Spleen (tissue), 13 donors: ENCODE data around the gene GRM1. TPM values are rescaled to one million over a fixed set of nuclear protein-coding genes. Genes with fewer than 3 reads are reported as not detected.

ENCODE experiments used
- DNase-seq: peaks from one replicate; pipeline ENCODE4 v3.0.0-alpha.2; 2020
- H3K27ac ChIP-seq, 8 donors: fragments of 200-600 bp; sonication (generic) in 7 of 8; 1 replicate in 4 of 8; 2 replicates in 4 of 8; pipeline versions ENCODE4 v1.5.0 to v1.8.0; 2016 to 2021; ENCODE audit warnings: inconsistent platforms in 4 of 8, mild to moderate bottlenecking in 4 of 8, moderate library complexity in 1 of 8
- H3K27me3 ChIP-seq, 7 donors: fragments of 200-600 bp; sonication (generic) in 6 of 7; replicated peaks in 1 of 7; 1 replicate in 4 of 7; 2 replicates in 3 of 7; pipeline versions ENCODE4 v1.5.0 to v1.8.0; 2016 to 2021; ENCODE audit warnings: inconsistent platforms in 3 of 7, mild to moderate bottlenecking in 1 of 7
- H3K36me3 ChIP-seq, 6 donors: fragments of 200-600 bp; sonication (generic) in 5 of 6; 1 replicate in 4 of 6; 2 replicates in 2 of 6; pipeline versions ENCODE4 v1.5.0 to v1.8.0; 2016 to 2021; ENCODE audit warnings: inconsistent platforms in 2 of 6
- H3K4me1 ChIP-seq, 6 donors: fragments of 200-600 bp; sonication (generic) in 5 of 6; 1 replicate in 3 of 6; 2 replicates in 3 of 6; pipeline versions ENCODE4 v1.5.0 to v1.8.0; 2016 to 2021; ENCODE audit warnings: inconsistent platforms in 3 of 6
- H3K4me3 ChIP-seq, 8 donors: fragments of 200-600 bp; sonication (generic) in 7 of 8; 1 replicate in 4 of 8; 2 replicates in 4 of 8; pipeline versions ENCODE4 v1.5.0 to v1.8.0; 2016 to 2021; ENCODE audit warnings: inconsistent platforms in 4 of 8, mild to moderate bottlenecking in 4 of 8, moderate library complexity in 2 of 8
- H3K9me3 ChIP-seq, 8 donors: fragments of 200-600 bp; sonication (generic) in 7 of 8; 1 replicate in 4 of 8; 2 replicates in 4 of 8; pipeline versions ENCODE4 v1.5.0 to v1.8.0; 2016 to 2021; ENCODE audit warnings: inconsistent platforms in 4 of 8
- POLR2A ChIP-seq, 3 donors: fragments of 450-650 bp; IDR thresholded peaks; one replicate each; pipeline ENCODE4 v1.5.1; 2017; ENCODE audit warnings: antibody characterized with exemption in 3 of 3, mild to moderate bottlenecking in 1 of 3
- POLR2AphosphoS5 ChIP-seq, 3 donors: sonication (generic); formaldehyde crosslinking; IDR thresholded peaks; one replicate each; pipeline ENCODE4 v1.5.1; 2017; ENCODE audit warnings: antibody characterized with exemption in 3 of 3
- WGBS, 5 donors: extraction: QIAGEN DNeasy Blood & Tissue Kit in 3 of 5; methylation state at CpG; one replicate each; pipeline versions ENCODE4 v1.1.5 to v1.1.7; 2013 to 2018; 5-methylcytosine and 5-hydroxymethylcytosine counted together
- intact Hi-C: fragments of 100-400 bp; cut with DNase I; formaldehyde crosslinking; loops from one replicate; pipeline ENCODE4 v1.15.0; 2023; ENCODE audit warnings: low total_unique reads
- long read RNA-seq, 2 donors: transcript quantifications; one replicate each; lab custom pipeline, GENCODE V29; 2026
- polyA plus RNA-seq, 3 donors: library from polyadenylated mRNA; stranded (reverse); fragments of 200-250 nt; gene quantifications; one replicate each; pipeline ENCODE4 v1.2.1, GENCODE V29; 2013
- total RNA-seq, 7 donors: library from RNA; depleted of rRNA in 3 of 7; stranded (reverse); fragments of >200 nt in 3 of 7; fragmentation: NEBNext Ultra II Directional in 4 of 7; extraction: Animal tissue kit (Norgen Biotek cat#: 25700) in 4 of 7; gene quantifications; one replicate each; pipeline versions ENCODE4 v1.1.0 to v1.2.1, GENCODE V29; 2016 to 2021
- TF ChIP-seq, protein P1 (sequence below), 11 experiments: fragments of 200-600 bp in 7 of 11; fragments of 450-650 bp in 4 of 11; sonication (generic) in 4 of 11; IDR thresholded peaks in 8 of 11; conservative IDR thresholded peaks in 3 of 11; 1 replicate in 7 of 11; 2 replicates in 4 of 11; pipeline versions ENCODE4 v1.4.0 to v1.8.0; 2016 to 2021; ENCODE audit warnings: antibody characterized with exemption in 11 of 11, inconsistent platforms in 4 of 11, mild to moderate bottlenecking in 1 of 11
- donor health status: healthy with polysubstance abuse.
- donor health status: DM: no; HTN: no; CAD: no; lungs with moderate emphysema.
- donor health status: DM: no; HTN: no; CAD: no.
- donor health status: Bipolar disorder and iron deficiency.
- donor health status: healthy.
- donor health status: DM: no; HTN: no; CAD: no.
- donor health status: DM: yes; HTN: yes; CAD: no.

GRM1 gene
- under 1 TPM in 5 of 7 donors, not detected in 2; 0.09 to 0.19 (median 0.10) TPM for total RNA-seq
- polyA plus RNA-seq, result under 1 TPM in 2 of 3 donors, not detected in 1; under 0.01 to 0.02 TPM
- long read RNA-seq, donor 1, result 0 reads
- long read RNA-seq, donor 2, result 0 reads

DNA sequence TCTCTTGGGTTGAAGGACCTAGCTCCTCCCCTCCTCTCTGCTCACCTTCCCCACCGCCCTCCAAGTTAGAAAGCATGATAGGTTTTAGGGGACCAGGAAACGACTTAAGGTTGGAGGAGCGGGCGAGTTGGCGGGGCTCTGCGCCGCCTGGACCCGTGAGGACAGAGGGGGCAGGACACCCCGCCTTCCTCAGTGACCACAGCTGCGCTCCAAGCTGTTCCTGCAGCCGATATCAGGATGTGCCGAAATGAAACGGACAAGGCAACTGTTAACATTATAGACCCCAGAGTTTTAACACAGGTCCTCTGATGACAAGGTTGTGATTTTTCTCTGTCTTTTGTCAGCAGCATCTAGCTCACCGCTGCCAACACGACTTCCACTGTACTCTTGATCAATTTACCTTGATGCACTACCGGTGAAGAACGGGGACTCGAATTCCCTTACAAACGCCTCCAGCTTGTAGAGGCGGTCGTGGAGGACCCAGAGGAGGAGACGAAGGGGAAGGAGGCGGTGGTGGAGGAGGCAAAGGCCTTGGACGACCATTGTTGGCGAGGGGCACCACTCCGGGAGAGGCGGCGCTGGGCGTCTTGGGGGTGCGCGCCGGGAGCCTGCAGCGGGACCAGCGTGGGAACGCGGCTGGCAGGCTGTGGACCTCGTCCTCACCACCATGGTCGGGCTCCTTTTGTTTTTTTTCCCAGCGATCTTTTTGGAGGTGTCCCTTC, at the start of gene GRM1:
Gene GRM1, plus strand, starts transcription at position 212 of the 722 bp plus-strand sequence. Its CDS starts 456 bp downstream, at position 668.
- peak within 1 kb of the TSS in 1 of 8 donors; percentile 39 for H3K4me3 ChIP-seq
- 6 to 18% (median 8%) methylated on average over 29 to 39 of the region's 39 CpGs for WGBS, 5 donors
- TF ChIP-seq POLR2A (IDR thresholded peaks at IDR 0.05), result no peak
- no peak for TF ChIP-seq POLR2AphosphoS5 (IDR thresholded peaks at IDR 0.05)
- TF ChIP-seq, protein P1, sequence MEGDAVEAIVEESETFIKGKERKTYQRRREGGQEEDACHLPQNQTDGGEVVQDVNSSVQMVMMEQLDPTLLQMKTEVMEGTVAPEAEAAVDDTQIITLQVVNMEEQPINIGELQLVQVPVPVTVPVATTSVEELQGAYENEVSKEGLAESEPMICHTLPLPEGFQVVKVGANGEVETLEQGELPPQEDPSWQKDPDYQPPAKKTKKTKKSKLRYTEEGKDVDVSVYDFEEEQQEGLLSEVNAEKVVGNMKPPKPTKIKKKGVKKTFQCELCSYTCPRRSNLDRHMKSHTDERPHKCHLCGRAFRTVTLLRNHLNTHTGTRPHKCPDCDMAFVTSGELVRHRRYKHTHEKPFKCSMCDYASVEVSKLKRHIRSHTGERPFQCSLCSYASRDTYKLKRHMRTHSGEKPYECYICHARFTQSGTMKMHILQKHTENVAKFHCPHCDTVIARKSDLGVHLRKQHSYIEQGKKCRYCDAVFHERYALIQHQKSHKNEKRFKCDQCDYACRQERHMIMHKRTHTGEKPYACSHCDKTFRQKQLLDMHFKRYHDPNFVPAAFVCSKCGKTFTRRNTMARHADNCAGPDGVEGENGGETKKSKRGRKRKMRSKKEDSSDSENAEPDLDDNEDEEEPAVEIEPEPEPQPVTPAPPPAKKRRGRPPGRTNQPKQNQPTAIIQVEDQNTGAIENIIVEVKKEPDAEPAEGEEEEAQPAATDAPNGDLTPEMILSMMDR (IDR thresholded peaks at IDR 0.05 in 8 of 11, conservative IDR thresholded peaks at IDR 0.05 in 3 of 11), result no peak

DNA sequence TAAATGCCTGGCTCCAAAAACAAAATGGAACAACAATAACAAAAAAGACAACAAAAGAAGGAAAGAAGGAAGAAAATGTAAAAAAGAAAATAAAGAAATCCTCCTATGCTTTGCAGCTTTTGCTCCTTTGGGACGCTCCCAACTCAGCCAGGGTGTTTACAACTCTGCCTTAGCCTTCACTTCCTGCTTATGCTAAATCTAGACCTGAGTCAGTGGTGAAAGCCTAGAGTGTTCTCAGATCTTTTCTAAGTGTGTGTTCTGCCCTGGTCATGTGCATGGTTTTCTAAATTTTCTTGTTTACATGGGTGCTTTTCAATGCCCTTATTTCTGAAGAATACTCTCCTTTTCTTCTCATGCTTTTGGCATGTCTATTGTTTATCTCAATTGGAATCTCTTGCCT, 19.5 kb upstream of the GRM1 start:
- H3K9me3 ChIP-seq, result peaks cover 0 to 26% (median 16%) of the 10 kb centered on the region in 8 donors
- no peak overlapping the region for H3K4me3 ChIP-seq
- DNase-seq, result no peak
- H3K27ac ChIP-seq, result no peak overlapping the region
- H3K27me3 ChIP-seq, result no peaks in the 10 kb centered on the region
- 57 to 88% (median 75%) methylated on average over 1 of the region's 1 CpG for WGBS, 5 donors
- TF ChIP-seq POLR2A (IDR thresholded peaks at IDR 0.05) (no peak), POLR2AphosphoS5 (IDR thresholded peaks at IDR 0.05) (no peak)
- TF ChIP-seq, protein P1 (IDR thresholded peaks at IDR 0.05 in 8 of 11, conservative IDR thresholded peaks at IDR 0.05 in 3 of 11), result no peak
- no peaks in the 10 kb centered on the region for H3K4me1 ChIP-seq
- intact Hi-C loops, result no loop called here
- H3K36me3 ChIP-seq, result no peaks in the 10 kb centered on the region

More for the DNA sequence above, at the start of gene GRM1:
- Histone ChIP-seq H3K4me1 (peaks cover 0 to 4% (median 0%) of the 10 kb centered on the region in 6 donors), H3K9me3 (peaks cover 0 to 3% (median 0%) of the 10 kb centered on the region in 8 donors), H3K36me3 (no peaks in the 10 kb centered on the region), H3K27me3 (peaks cover 0 to 58% (median 34%) of the 10 kb centered on the region in 7 donors), H3K27ac (no peak within 1 kb of the TSS)
- no peak for DNase-seq
- intact Hi-C loops, result no loop called here

DNA sequence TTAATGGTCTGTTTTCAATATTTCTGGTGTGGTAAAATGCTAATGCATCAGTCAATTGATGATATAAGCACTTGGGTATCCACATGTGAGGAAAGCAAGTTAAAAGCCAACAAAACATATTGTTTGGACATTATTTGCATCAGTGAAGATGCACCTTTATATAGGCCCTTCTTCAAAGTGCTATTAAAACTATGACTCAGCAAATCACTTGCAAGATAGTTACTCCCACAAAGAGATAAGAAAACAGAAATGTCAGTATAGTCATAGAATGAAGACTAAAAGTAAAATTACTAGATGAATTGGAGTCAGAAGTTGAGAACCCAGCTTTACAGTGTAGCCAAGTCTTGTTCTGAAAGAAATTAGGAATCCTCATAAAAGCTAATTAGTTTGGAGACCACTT, 14.6 kb upstream of the GRM1 start:
- no peak for TF ChIP-seq POLR2AphosphoS5 (IDR thresholded peaks at IDR 0.05)
- TF ChIP-seq, protein P1 (IDR thresholded peaks at IDR 0.05 in 8 of 11, conservative IDR thresholded peaks at IDR 0.05 in 3 of 11), result no peak
- no peak for TF ChIP-seq POLR2A (IDR thresholded peaks at IDR 0.05)
- no peak overlapping the region for H3K4me3 ChIP-seq
- no peak overlapping the region for H3K27ac ChIP-seq
- intact Hi-C loops, result no loop called here
- DNase-seq, result no peak
- no peaks in the 10 kb centered on the region for H3K4me1 ChIP-seq
- H3K9me3 ChIP-seq, result peaks cover 0 to 21% (median 10%) of the 10 kb centered on the region in 8 donors
- no peaks in the 10 kb centered on the region for H3K36me3 ChIP-seq
- no peaks in the 10 kb centered on the region for H3K27me3 ChIP-seq

DNA sequence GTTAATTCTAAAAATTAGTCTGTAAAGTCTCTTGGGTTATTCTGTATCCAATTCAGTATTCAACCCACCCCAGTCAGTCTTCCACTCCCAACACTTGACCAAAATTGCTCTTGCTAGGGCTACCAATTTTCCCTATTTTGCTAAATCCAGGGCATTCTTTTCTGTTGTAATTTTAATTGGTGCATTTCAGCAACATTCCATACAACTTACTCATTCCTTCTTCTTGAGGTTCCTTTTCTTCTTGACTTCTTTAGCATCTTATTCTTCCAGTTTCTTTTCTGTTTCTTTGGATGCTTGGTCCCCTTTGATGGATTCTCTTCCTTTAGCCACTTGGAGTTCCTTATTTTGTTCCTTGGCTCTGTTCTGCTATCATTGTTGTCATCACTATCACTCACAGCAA, 11.2 kb upstream of the GRM1 start:
- H3K9me3 ChIP-seq, result no peaks in the 10 kb centered on the region
- H3K27me3 ChIP-seq, result no peaks in the 10 kb centered on the region
- TF ChIP-seq, protein P1 (IDR thresholded peaks at IDR 0.05 in 8 of 11, conservative IDR thresholded peaks at IDR 0.05 in 3 of 11), result no peak
- TF ChIP-seq POLR2A (IDR thresholded peaks at IDR 0.05), result no peak
- TF ChIP-seq POLR2AphosphoS5 (IDR thresholded peaks at IDR 0.05), result no peak
- no peaks in the 10 kb centered on the region for H3K4me1 ChIP-seq
- H3K36me3 ChIP-seq, result no peaks in the 10 kb centered on the region
- no peak for DNase-seq
- H3K4me3 ChIP-seq, result no peak overlapping the region
- intact Hi-C loops, result no loop called here
- no peak overlapping the region for H3K27ac ChIP-seq
